IPS DF 4.7 (cell line): ENCODE results near the gene NOS3.
"Not testable (repeated sequence)": the region's sequence is repeated elsewhere in the genome, so short reads cannot be mapped to it uniquely, and the experiment has no call there.

Experiments
- DNase-seq: peaks from one replicate; pipeline ENCODE4 v3.0.0-alpha.2; 2013; ENCODE audit warnings: low spot score; ENCODE audit errors: extremely low read depth

Gene NOS3

DNA sequence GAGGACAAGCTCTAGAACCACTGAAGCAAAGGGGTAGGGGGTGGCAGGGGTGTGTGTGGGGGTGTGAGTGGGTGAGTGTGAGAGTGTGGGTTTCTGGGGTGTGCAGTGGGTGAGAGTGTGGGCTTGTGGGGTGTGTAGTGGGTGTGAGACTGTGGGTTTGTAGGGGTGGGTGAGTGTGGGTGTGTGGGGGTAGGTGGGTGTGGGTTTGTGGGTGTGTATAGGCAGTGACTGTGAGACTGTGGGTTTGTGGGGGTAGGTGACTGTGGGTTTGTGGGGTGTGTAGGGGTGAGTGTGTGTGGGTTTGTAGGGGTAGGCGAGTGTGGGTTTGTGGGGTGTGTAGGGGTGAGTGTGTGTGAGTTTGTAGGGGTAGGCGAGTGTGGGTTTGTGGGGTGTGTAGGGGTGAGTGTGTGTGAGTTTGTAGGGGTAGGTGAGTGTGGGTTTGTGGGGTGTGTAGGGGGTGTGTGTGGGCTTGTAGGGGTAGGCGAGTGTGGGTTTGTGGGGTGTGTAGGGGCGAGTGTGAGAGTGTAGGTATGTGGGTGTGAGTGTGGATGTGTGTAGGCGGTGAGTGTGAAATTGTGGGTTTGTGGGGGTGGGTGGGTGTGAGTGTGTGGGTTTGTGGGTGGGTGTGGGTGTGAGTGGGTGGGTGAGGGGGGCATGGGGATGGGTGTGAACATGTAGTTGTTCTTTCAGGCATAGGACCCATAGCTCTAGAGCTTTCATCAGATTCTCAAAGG lies 8.8 kb downstream of the NOS3 start:
- no peak for DNase-seq

DNA sequence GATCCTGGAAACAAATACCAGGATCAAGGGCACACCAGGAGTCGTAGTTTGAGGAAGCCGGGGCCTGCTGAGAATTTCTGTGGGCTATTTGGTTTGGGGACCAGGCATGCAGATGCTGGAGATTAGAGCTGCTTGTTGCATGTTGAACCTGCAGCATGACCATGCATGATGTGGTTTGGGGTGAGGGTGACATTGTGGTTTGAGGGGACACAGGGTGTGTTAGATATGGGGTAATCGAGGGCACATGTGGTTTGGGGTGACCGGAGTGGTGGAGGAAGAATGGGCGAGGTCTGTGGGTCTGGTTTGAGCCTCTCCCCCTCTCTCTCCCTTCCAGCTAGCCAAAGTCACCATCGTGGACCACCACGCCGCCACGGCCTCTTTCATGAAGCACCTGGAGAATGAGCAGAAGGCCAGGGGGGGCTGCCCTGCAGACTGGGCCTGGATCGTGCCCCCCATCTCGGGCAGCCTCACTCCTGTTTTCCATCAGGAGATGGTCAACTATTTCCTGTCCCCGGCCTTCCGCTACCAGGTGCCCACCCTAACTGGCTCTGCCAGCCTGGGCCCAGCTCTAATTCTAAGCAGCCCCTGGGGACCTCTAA lies 10.2 kb downstream of the NOS3 start:
- no peak for DNase-seq

DNA sequence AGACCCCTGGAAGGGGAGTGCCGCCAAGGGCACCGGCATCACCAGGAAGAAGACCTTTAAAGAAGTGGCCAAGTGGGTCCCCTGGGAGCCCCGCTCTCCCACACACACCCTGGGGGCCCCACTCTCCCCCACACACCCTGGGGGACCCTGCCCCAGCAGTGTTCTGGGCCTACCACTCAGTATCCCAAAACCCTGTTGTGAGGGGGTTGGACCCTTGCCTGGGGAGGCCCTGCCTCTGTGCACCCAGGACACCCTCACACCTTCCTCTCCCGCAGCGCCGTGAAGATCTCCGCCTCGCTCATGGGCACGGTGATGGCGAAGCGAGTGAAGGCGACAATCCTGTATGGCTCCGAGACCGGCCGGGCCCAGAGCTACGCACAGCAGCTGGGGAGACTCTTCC lies 10.7 kb downstream of the NOS3 start:
- DNase-seq: no peak

DNA sequence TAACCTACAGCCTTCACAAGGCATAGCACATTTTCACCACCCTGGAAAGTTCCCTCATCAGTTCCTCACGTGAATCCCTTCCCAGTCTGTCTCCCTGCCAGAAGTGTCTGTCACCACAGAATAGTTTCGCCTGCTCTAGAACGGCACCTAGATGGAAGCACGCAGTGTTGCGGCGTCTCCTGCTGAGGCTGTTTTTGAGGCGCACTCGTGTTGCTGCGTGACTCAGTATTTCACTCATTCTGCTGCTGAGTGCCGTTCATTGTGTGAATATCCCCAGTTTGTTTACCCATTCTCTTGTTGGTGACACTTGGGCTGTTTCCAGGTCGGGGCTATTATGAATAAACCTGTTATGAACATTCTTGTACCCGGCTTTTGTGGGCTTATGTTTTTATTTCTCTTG lies 12.8 kb downstream of the NOS3 start:
- no peak for DNase-seq

DNA sequence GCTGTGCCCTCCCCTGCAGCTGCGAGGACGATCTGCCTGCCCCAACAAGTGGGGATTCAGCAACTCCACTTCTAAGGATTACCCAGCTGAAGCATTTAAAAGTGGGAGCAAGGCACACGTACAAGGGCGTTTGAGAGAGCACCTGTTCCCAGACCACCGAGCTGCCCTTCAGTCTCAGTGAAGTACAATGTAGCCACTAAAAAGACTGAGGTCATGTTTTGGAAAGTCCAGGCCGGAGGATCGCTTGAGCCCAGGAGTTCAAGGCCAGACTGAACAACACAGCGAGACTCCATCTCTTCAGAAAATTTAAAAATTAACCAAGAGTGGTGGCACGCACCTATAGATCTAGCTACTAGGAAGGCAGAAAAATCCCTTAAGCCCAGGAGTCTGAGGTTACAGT lies 14.7 kb downstream of the NOS3 start:
- no peak for DNase-seq

DNA sequence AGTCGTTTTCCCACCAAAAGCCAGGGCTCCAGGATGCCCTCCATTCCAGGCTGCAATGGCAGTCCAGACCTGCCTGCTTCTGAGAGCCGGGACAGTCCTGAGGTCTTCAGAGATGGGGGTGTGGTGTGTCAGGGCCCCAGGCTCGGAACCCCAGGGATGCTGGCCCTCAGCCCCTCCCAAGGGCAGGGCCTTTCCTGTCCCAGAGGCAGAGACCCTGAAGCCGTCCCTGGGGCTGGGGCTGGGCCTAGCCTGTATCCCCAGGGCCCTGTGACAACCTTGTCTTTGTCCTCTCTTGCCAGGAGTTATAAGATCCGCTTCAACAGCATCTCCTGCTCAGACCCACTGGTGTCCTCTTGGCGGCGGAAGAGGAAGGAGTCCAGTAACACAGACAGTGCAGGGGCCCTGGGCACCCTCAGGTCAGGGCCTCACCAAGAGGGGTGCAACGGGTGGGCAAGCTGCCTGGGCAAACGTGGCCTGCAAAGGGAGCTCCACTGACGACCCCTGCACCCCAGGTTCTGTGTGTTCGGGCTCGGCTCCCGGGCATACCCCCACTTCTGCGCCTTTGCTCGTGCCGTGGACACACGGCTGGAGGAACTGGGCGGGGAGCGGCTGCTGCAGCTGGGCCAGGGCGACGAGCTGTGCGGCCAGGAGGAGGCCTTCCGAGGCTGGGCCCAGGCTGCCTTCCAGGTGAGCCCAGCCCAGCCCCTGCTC lies 15.9 kb downstream of the NOS3 start:
- no peak for DNase-seq

DNA sequence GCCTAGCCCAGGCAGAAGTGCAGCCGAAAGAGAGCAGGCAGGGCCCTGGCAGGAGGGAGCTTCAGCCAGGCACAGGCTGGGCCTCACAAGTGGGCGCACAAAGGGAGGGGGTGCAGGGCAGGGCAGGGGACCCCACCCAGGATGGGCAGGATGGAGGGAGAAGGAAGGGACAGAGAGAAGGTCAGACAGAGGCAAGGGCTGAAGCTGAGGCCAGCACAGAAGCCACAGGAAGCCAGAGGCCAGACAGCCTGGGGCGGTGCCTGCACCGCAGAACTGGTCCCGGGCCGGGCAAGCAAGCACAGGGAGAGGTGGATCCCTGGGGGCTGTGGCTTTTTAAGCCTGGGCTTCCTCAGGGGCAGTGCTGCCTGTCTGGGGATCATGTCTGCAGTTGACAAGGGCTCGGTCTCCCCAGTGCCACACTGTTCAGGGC lies 16.7 kb downstream of the NOS3 start:
- DNase-seq: no peak

DNA sequence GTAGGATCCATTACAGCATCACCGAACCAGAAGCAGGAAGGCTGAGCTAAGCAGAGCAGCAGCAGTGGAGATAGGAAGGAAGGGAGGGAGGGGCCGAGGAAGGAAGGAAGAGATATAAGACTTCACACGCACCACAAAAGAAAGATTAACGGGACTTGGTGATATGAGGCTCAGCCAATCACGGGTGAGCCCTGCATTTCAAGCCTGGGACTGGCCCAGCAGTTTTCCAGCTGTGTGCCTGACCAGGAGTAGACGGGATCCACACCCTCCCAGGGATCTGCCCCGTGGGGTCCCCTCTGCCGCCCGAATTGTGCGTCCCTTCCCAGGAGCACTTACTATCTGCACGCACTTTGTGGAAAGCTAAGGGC lies 17.3 kb downstream of the NOS3 start:
- no peak for DNase-seq

DNA sequence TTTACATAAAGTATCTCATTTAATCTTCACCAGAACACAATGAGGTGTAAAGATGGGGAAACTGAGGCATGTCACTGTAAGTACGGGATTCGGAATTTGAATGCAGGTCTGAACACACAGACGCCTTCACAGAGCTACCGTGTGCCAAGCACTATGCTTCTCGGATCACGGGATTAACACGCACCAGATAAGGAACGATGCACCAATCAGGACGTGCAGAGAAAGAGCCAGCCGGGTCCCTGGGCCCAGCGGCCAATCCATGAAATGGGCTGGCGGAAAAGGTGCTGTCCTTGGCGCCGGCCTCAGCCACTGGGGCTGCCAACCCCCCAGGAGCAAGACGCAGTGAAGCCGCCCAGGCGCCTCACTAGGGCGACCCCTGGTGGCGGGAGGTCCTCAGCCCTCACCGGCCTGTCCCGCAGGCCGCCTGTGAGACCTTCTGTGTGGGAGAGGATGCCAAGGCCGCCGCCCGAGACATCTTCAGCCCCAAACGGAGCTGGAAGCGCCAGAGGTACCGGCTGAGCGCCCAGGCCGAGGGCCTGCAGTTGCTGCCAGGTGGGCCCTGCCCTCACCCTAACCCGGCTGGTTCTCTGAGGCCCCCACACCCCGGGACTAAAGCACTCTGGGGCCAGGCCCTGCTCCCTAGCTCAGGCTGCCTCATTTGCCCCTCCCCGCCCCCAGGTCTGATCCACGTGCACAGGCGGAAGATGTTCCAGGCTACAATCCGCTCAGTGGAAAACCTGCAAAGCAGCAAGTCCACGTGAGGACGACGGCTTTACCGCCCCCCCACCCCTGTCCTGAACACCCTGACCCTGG lies 17.9 kb downstream of the NOS3 start:
- no peak for DNase-seq

DNA sequence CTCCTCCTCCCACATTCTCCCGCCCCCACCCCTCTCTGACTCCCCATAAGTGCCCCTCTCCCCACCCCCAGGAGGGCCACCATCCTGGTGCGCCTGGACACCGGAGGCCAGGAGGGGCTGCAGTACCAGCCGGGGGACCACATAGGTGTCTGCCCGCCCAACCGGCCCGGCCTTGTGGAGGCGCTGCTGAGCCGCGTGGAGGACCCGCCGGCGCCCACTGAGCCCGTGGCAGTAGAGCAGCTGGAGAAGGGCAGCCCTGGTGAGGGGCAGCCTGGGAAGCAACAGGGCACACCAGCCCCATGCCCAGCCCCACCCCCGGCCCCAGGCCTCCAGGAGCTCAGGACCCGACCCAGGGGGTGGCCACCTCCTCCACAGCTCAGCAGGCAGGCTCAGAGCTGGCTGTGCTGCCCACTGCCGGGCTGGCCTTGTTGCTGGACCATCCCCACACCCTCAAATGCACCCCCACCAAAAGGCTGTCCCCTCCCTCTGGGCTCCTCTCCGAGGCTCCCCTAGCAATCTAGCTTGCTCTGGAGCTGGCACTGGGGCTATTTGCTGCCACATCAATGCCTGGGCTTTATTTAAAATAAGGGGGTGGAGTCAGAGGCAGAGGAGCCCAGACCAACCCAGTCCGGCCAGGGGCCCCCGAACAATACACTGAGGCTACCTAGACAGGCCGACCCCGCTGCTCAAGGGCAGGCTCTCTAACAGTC lies 18.7 kb downstream of the NOS3 start:
- DNase-seq: no peak

DNA sequence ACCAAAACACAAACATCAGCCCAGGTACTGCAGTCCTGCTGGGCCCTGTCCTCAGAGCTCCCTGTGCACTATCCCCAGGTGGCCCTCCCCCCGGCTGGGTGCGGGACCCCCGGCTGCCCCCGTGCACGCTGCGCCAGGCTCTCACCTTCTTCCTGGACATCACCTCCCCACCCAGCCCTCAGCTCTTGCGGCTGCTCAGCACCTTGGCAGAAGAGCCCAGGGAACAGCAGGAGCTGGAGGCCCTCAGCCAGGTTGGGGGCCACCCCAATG lies 19.2 kb downstream of the NOS3 start:
- no peak for DNase-seq

DNA sequence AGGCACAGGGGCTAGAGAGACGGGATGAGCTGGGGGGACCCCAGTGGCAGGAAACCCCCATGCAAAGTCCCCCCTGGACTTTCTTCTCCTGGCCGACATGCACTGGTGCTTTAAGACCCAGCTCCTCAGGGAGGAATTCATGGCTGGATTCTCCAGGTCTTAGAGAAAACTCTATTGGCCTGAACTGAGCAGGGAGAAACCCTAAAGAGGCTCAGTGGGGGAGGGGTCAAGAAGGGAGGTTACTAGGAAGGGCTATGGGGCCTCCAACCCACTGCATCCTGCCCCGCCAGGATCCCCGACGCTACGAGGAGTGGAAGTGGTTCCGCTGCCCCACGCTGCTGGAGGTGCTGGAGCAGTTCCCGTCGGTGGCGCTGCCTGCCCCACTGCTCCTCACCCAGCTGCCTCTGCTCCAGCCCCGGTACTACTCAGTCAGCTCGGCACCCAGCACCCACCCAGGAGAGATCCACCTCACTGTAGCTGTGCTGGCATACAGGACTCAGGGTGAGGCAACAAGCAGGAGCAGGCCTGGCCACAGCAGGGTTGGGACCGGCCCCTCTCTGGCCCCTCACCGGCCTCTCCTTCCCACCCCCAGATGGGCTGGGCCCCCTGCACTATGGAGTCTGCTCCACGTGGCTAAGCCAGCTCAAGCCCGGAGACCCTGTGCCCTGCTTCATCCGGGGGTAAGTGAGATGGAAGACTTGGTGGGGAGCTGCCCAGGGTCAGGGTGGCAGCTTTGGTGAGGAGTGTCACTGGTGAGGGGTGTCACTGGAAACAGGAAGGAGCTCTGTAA lies 19.7 kb downstream of the NOS3 start:
- no peak for DNase-seq

DNA sequence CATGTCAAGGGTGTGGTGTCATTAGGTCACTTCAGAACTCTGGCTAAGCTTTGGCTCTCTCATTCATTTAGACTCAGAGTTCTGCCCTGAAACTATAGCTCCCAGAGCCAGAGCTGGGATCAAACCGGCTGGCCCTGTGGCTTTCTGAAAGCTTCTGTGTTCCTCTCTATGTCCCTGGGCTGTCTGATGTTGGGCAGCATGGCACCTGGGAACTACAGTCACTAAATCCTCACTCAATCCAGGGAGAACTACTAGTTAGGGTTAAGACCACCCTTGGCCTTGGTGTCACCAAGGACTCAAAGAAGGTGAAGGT lies 20.2 kb downstream of the NOS3 start:
- no peak for DNase-seq

DNA sequence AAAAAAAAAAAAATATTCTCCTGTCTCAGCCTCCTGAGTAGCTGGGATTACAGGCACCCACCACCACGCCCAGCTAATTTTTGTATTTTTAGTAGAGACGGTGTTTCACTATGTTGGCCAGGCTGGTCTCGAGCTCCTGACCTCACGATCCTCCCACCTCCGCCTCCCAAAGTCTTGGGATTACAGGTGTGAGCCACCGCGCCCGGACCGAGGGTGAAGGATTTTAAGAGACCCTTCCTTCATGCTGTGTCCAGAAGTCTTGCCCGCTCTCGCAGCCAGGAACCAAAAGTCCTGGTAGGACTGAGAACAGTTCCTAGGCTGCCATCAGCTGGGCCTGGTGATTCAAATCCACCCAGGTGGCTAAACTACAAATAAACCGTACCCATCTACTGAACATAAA lies 20.8 kb downstream of the NOS3 start:
- DNase-seq: not testable (repeated sequence)

DNA sequence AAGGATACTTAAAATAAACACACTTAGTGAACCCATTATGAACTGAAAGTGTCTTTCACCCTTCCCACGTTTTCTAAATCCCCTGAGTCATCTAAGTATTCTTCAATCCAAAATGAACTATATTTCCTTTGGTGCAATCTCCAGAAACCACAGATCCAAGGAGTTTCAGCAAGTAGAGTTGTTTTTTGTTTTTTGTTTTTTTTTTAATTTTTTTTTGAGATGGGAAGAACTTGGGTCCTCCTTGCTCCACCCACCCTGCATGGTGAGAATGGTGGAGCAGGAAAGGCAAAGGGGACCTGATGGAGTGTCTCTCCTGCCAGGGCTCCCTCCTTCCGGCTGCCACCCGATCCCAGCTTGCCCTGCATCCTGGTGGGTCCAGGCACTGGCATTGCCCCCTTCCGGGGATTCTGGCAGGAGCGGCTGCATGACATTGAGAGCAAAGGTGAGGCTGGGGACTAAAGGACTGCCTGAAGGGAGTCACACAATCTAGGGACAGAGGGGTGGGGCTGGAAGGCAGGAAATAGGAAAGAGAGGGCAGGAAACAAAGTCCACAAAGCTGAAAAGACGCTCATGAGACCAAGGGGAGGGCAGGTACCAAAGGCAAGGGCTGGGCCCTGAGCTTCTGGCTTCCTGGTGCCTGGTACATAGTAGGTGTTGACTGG lies 21.3 kb downstream of the NOS3 start:
- DNase-seq: no peak

DNA sequence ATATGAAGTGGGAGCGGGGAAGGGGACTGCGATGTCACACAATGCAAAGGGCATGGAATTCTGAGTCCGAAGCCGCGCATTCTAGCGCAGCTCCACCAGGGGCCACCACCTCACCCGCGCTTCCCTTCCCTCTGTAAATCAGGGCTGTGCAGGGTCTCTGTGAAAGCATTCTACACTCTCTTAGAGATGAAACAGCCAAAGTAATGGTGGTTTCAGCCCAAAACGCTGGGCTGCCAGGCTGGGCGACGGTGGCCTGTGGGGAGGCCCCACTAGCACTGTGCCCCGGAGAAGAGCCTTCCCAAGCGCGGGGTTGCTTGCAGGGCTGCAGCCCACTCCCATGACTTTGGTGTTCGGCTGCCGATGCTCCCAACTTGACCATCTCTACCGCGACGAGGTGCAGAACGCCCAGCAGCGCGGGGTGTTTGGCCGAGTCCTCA lies 22.1 kb downstream of the NOS3 start:
- DNase-seq: no peak

DNA sequence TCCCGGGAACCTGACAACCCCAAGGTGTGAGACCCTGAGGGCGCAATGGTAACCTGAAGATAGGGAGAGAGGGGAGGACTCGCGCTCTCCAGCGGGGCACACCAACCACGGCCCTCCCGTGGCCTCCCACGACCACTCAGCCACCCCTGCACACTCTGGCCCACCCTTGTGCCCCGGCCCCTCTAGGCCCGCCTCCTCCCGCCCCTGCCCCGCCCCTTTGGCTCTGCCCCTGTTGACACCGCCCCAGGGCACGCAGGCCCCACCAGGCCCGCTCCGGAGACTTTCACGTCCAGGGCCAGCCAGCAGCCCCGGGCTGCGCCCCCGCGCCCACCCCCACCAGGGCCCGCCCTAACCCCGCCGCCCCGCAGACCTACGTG lies 22.5 kb downstream of the NOS3 start:
- no peak for DNase-seq

DNA sequence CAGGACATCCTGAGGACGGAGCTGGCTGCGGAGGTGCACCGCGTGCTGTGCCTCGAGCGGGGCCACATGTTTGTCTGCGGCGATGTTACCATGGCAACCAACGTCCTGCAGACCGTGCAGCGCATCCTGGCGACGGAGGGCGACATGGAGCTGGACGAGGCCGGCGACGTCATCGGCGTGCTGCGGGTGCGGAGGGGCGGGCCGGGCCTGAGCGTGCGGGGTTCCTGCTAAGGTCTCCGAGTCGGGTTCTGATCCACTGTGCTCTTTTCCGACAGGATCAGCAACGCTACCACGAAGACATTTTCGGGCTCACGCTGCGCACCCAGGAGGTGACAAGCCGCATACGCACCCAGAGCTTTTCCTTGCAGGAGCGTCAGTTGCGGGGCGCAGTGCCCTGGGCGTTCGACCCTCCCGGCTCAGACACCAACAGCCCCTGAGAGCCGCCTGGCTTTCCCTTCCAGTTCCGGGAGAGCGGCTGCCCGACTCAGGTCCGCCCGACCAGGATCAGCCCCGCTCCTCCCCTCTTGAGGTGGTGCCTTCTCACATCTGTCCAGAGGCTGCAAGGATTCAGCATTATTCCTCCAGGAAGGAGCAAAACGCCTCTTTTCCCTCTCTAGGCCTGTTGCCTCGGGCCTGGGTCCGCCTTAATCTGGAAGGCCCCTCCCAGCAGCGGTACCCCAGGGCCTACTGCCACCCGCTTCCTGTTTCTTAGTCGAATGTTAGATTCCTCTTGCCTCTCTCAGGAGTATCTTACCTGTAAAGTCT lies 23.1 kb downstream of the NOS3 start:
- no peak for DNase-seq

DNA sequence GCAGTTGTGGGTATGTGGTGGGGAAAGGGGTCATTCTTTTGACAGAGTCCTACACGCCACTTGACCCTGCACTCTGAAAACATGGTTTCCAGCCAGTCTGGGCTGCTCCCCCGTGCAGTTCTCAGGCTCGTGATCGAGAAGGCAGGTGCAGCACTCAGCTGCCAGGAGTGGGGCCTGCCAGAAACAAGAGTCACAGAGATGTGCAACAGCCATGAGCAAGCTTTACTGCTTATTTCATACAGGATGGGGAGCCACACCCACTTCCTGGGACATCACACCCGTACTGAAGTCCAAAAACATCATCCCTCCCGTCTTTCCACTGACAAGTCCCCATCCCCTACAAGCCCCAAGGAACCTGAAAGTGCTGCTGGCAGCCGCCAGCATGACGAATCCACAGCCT lies 24.1 kb downstream of the NOS3 start:
- DNase-seq: no peak

DNA sequence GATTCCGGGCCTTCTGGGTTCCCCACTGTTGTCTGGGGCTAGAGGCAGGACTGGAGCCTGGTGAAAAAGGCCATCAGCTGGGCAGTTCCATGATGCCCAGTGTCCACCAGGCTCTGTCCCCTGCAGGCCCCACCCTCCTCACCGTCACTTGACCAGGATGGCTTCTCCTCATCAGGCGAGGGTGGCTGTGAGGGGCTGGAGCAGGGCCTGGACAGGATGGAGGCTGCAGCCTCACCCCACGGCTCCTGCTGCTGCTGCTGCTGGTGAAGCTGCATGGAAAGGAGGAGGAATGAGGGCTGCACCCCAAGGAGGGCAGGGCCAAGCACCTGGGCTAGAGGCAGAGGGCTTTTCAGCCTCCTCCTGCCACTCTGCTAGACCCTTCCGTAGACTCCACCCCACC lies 25.1 kb downstream of the NOS3 start:
- DNase-seq: no peak
